Nephron (organoid): ENCODE results near the gene THAP12.

ENCODE experiments used
- H3K27ac Mint-ChIP-seq, 3 experiments: 2 replicates each; pipeline ENCODE4 v1.8.0; 2020; ENCODE audit warnings: mixed read lengths in 3 of 3, mild to moderate bottlenecking in 2 of 3, moderate library complexity in 1 of 3
- H3K27me3 Mint-ChIP-seq: 2 replicates; pipeline ENCODE4 v1.8.0; 2021; ENCODE audit warnings: low read depth, mild to moderate bottlenecking, moderate library complexity, mixed read lengths
- H3K36me3 Mint-ChIP-seq: 2 replicates; pipeline ENCODE4 v1.8.0; 2020; ENCODE audit warnings: low read depth, mixed read lengths
- H3K4me1 Mint-ChIP-seq: 2 replicates; pipeline ENCODE4 v1.8.0; 2020; ENCODE audit warnings: mixed read lengths
- H3K4me3 Mint-ChIP-seq, 3 experiments: 2 replicates each; pipeline ENCODE4 v1.8.0; 2020; ENCODE audit warnings: mild to moderate bottlenecking in 3 of 3, mixed read lengths in 3 of 3, moderate library complexity in 2 of 3
- H3K9me3 Mint-ChIP-seq: 2 replicates; pipeline ENCODE4 v1.8.0; 2020; ENCODE audit warnings: mixed read lengths
- CTCF ChIP-seq, 3 experiments: fragments of 200-600 bp; sonication (generic); IDR thresholded peaks; one replicate each; pipeline ENCODE4 v1.5.0; 2021; ENCODE audit warnings: antibody characterized with exemption in 3 of 3; ENCODE audit not compliant: unreplicated experiment in 3 of 3

Gene THAP12

GRCh38 chr11:76337469-76337868 is 43.5 kb downstream of the THAP12 start:
- Mint-ChIP-seq H3K9me3 (peaks cover 28% of the 10 kb centered on the region), H3K27me3 (no peaks in the 10 kb centered on the region), H3K4me3 (no peak overlapping the region), H3K36me3 (peaks cover 12% of the 10 kb centered on the region), H3K4me1 (peaks cover 7% of the 10 kb centered on the region), H3K27ac (no peak overlapping the region)
- no peak for TF ChIP-seq CTCF (IDR thresholded peaks at IDR 0.05; ENCODE audit: unreplicated experiment in 3 of 3)

- H3K4me1 Mint-ChIP-seq = peaks cover 7% of the 10 kb centered on the region
- TF ChIP-seq CTCF (IDR thresholded peaks at IDR 0.05; ENCODE audit: unreplicated experiment in 3 of 3) = no peak
- H3K36me3 Mint-ChIP-seq = peaks cover 12% of the 10 kb centered on the region
- no peak overlapping the region for H3K4me3 Mint-ChIP-seq
- no peaks in the 10 kb centered on the region for H3K27me3 Mint-ChIP-seq
- no peak overlapping the region for H3K27ac Mint-ChIP-seq
- peaks cover 28% of the 10 kb centered on the region for H3K9me3 Mint-ChIP-seq
These were observed 44.3 kb downstream of the THAP12 start for GRCh38 chr11:76336597-76336996.

- H3K9me3 Mint-ChIP-seq = peaks cover 28% of the 10 kb centered on the region
- H3K4me1 Mint-ChIP-seq = peaks cover 7% of the 10 kb centered on the region
- H3K27ac Mint-ChIP-seq = no peak overlapping the region
- H3K27me3 Mint-ChIP-seq = no peaks in the 10 kb centered on the region
- no peak for TF ChIP-seq CTCF (IDR thresholded peaks at IDR 0.05; ENCODE audit: unreplicated experiment in 3 of 3)
- H3K4me3 Mint-ChIP-seq = no peak overlapping the region
- peaks cover 12% of the 10 kb centered on the region for H3K36me3 Mint-ChIP-seq
These were observed 45.1 kb downstream of the THAP12 start for GRCh38 chr11:76335842-76336241.

- H3K4me3 Mint-ChIP-seq = no peak overlapping the region
- peaks cover 12% of the 10 kb centered on the region for H3K36me3 Mint-ChIP-seq
- TF ChIP-seq CTCF (IDR thresholded peaks at IDR 0.05; ENCODE audit: unreplicated experiment in 3 of 3) = no peak
- H3K9me3 Mint-ChIP-seq = peaks cover 28% of the 10 kb centered on the region
- H3K27me3 Mint-ChIP-seq = no peaks in the 10 kb centered on the region
- peaks cover 7% of the 10 kb centered on the region for H3K4me1 Mint-ChIP-seq
- no peak overlapping the region for H3K27ac Mint-ChIP-seq
These were observed 46.0 kb downstream of the THAP12 start for GRCh38 chr11:76334826-76335389.

GRCh38 chr11:76330651-76331050 is 50.3 kb downstream of the THAP12 start:
- no peak for TF ChIP-seq CTCF (IDR thresholded peaks at IDR 0.05; ENCODE audit: unreplicated experiment in 3 of 3)
- H3K27me3 Mint-ChIP-seq = peaks cover 4% of the 10 kb centered on the region
- H3K4me1 Mint-ChIP-seq = peaks cover 11% of the 10 kb centered on the region
- H3K27ac Mint-ChIP-seq = no peak overlapping the region
- H3K36me3 Mint-ChIP-seq = peaks cover 3% of the 10 kb centered on the region
- H3K9me3 Mint-ChIP-seq = peaks cover 18% of the 10 kb centered on the region
- H3K4me3 Mint-ChIP-seq = no peak overlapping the region

GRCh38 chr11:76329983-76330382 is 50.9 kb downstream of the THAP12 start:
- peaks cover 13% of the 10 kb centered on the region for H3K9me3 Mint-ChIP-seq

More at GRCh38 chr11:76329983-76330382, 50.9 kb downstream of the THAP12 start:
- H3K27me3 Mint-ChIP-seq = peaks cover 8% of the 10 kb centered on the region
- peaks cover 3% of the 10 kb centered on the region for H3K36me3 Mint-ChIP-seq
- TF ChIP-seq CTCF (IDR thresholded peaks at IDR 0.05; ENCODE audit: unreplicated experiment in 3 of 3) = no peak
- no peak overlapping the region for H3K27ac Mint-ChIP-seq
- H3K4me3 Mint-ChIP-seq = no peak overlapping the region
- H3K4me1 Mint-ChIP-seq = peaks cover 11% of the 10 kb centered on the region
